GM12878 (cell line): ENCODE results near the gene IREB2. TPM values are rescaled to one million over a fixed set of nuclear protein-coding genes. Genes with fewer than 3 reads are reported as not detected.

Experiments
- ATAC-seq: fragments of 200-7000 bp; cut with Tn5 transposase; 3 replicates; pipeline ENCODE4 v1.9.1; 2020; ENCODE audit warnings: mild to moderate bottlenecking, moderate library complexity
- BruUV-seq: library from RNA; stranded (reverse); fragments of 400-500 nt; replicated peaks from 2 replicates; lab custom pipeline; 2021; lab: Mats Ljungman, UMichigan
- CTCF ChIA-PET: fragments of 300-600 bp; sonication (Branson Sonifier 250); formaldehyde crosslinking; extraction: SDS; loops from one replicate; lab custom pipeline; 2021; ENCODE audit warnings: inconsistent platforms; lab: Yijun Ruan, JAX
- POLR2A ChIA-PET: fragments of 350-600 bp; formaldehyde crosslinking; extraction: SDS; loops from one replicate; lab custom pipeline; 2021; ENCODE audit warnings: inconsistent platforms; lab: Charles Lee
- RAD21 ChIA-PET: fragments of 300-600 bp; sonication (Branson Sonifier 250); formaldehyde crosslinking; loops from one replicate; lab custom pipeline; 2023; ENCODE audit warnings: antibody characterized with exemption; ENCODE audit not compliant: unreplicated experiment; lab: Charles Lee
- SMC1A ChIA-PET: fragments of 300-600 bp; sonication (Branson Sonifier 250); formaldehyde crosslinking; loops from one replicate; lab custom pipeline; 2023; ENCODE audit not compliant: unreplicated experiment, uncharacterized antibody; lab: Charles Lee
- DNase-seq: peaks from one replicate; pipeline ENCODE4 v3.0.0-alpha.2; 2011; ENCODE audit warnings: low read depth, low spot score
- FAIRE-seq: peaks from 3 replicates; lab custom pipeline; 2011; peaks lifted over from hg19 to GRCh38; lab: Jason Lieb, UNC
- H2AFZ ChIP-seq: 2 replicates; pipeline ENCODE4 v1.6.0; 2011; ENCODE audit warnings: low read depth, low read length, control low read depth; ENCODE audit not compliant: control insufficient read depth
- H3K27ac ChIP-seq: 2 replicates; pipeline ENCODE4 v1.5.1; 2011; ENCODE audit warnings: control low read depth; ENCODE audit not compliant: control insufficient read depth, insufficient read depth
- H3K27me3 ChIP-seq, 2 experiments: replicated peaks in 1 of 2; 2 replicates each; pipeline versions ENCODE4 v1.6.0 to v1.6.1; 2011; ENCODE audit warnings: low read length in 1 of 2; ENCODE audit not compliant: control insufficient read depth in 2 of 2, insufficient read depth in 2 of 2
- H3K36me3 ChIP-seq, 2 experiments: 2 replicates each; pipeline ENCODE4 v1.5.1; 2011; ENCODE audit warnings: low read length in 1 of 2; ENCODE audit not compliant: control insufficient read depth in 2 of 2, insufficient read depth in 2 of 2
- H3K4me1 ChIP-seq: 2 replicates; pipeline ENCODE4 v1.6.1; 2011; ENCODE audit warnings: mild to moderate bottlenecking, low read length, moderate library complexity, mixed read lengths; ENCODE audit not compliant: control insufficient read depth, insufficient read depth
- H3K4me2 ChIP-seq: 2 replicates; pipeline ENCODE4 v1.6.0; 2011; ENCODE audit warnings: control low read depth; ENCODE audit not compliant: control insufficient read depth, insufficient read depth
- H3K4me3 ChIP-seq: fragments of 200-600 bp; sonication (generic); 2 replicates; pipeline ENCODE4 v1.5.1; 2016
- H3K79me2 ChIP-seq: 2 replicates; pipeline ENCODE4 v1.6.0; 2011; ENCODE audit warnings: low read length; ENCODE audit not compliant: control insufficient read depth, insufficient read depth
- H3K9ac ChIP-seq: 2 replicates; pipeline ENCODE4 v1.8.0; 2011; ENCODE audit warnings: low read length, control low read depth, mixed read lengths; ENCODE audit not compliant: control insufficient read depth, insufficient read depth
- H3K9me3 ChIP-seq: replicated peaks from 3 replicates; pipeline ENCODE4 v1.5.1; 2011; ENCODE audit warnings: mild to moderate bottlenecking, low read length; ENCODE audit not compliant: control insufficient read depth, insufficient read depth
- H4K20me1 ChIP-seq: 2 replicates; pipeline ENCODE4 v1.6.0; 2011; ENCODE audit not compliant: control insufficient read depth, insufficient read depth
- CHD2 ChIP-seq: IDR thresholded peaks from 2 replicates; pipeline ENCODE4 v1.6.1; 2011; ENCODE audit warnings: low read depth, low read length, improper control_type of control experiment, borderline replicate concordance
- ELK1 ChIP-seq: IDR thresholded peaks from 2 replicates; pipeline ENCODE4 v1.6.1; 2012; ENCODE audit warnings: low read depth, low read length, improper control_type of control experiment
- GABPA ChIP-seq: IDR thresholded peaks from 2 replicates; pipeline ENCODE4 v1.6.1; 2014; ENCODE audit warnings: antibody characterized with exemption, low read depth, mild to moderate bottlenecking, inconsistent platforms
- HCFC1 ChIP-seq: fragments of 150-350 bp; IDR thresholded peaks from 2 replicates; pipeline ENCODE4 v1.6.1; 2014; ENCODE audit warnings: low read length
- HDGF ChIP-seq: fragments of 450-650 bp; IDR thresholded peaks from 2 replicates; pipeline ENCODE4 v1.6.1; 2016; ENCODE audit warnings: antibody characterized with exemption
- IRF3 ChIP-seq: fragments of 450-650 bp; IDR thresholded peaks from 2 replicates; pipeline ENCODE4 v1.6.1; 2014; ENCODE audit warnings: mild to moderate bottlenecking
- IRF4 ChIP-seq: IDR thresholded peaks from 2 replicates; pipeline ENCODE4 v1.6.1; 2011; ENCODE audit warnings: low read depth, low read length
- ZNF24 ChIP-seq: fragments of 450-650 bp; IDR thresholded peaks from 2 replicates; pipeline ENCODE4 v1.6.1; 2017; ENCODE audit warnings: antibody characterized with exemption, mild to moderate bottlenecking
- WGBS: methylation state at CpG from one replicate; pipeline ENCODE4 v1.1.6; 2016; ENCODE audit warnings: low lambda C conversion rate; ENCODE audit not compliant: insufficient replicate concordance, insufficient coverage; ENCODE audit errors: missing lambda C conversion rate; 5-methylcytosine and 5-hydroxymethylcytosine counted together
- in situ Hi-C: fragments of 300-500 bp; cut with MboI; formaldehyde crosslinking; loops from 9 replicates; pipeline ENCODE4 v1.14.3; 2018; ENCODE audit warnings: mixed read lengths
- intact Hi-C: fragments of 100-400 bp; cut with micrococcal nuclease; formaldehyde crosslinking; loops from one replicate; pipeline ENCODE4 v1.14.2; 2022; ENCODE audit not compliant: unreplicated experiment
- polyA plus RNA-seq, 11 experiments: library from polyadenylated mRNA; depleted of rRNA in 4 of 11; unstranded in 6 of 11; stranded (reverse) in 5 of 11; fragments of >200 nt; fragmentation: Nextera tagmentation in 4 of 11; fragmentation: Illumina TruSeq in 1 of 11; extraction: Ambion mirVana in 4 of 11; extraction: Trizol in 1 of 11; gene quantifications; 1 replicate in 1 of 11; 2 replicates in 10 of 11; pipeline versions ENCODE4 v1.2.1 to v1.2.3, GENCODE V29; 2011 to 2016; ENCODE audit warnings: inconsistent platforms in 2 of 11, missing spikeins in 2 of 11, low read depth in 1 of 11
- total RNA-seq, 4 experiments: library from RNA; depleted of rRNA in 3 of 4; stranded (reverse); fragments of >200 nt in 3 of 4; fragmentation: Illumina TruSeq in 1 of 4; extraction: Trizol in 1 of 4; gene quantifications; 2 replicates each; pipeline versions ENCODE4 v1.2.1 to v1.2.3, GENCODE V29; 2013 to 2021
- TF ChIP-seq, protein P1 (sequence below): fragments of 450-650 bp; IDR thresholded peaks from 2 replicates; pipeline ENCODE4 v1.6.1; 2017; ENCODE audit warnings: mild to moderate bottlenecking, moderate library complexity
- TF ChIP-seq, protein P2 (sequence below): fragments of 450-650 bp; IDR thresholded peaks from 2 replicates; pipeline ENCODE4 v1.6.1; 2016; ENCODE audit warnings: mild to moderate bottlenecking, moderate library complexity, borderline replicate concordance
- TF ChIP-seq, protein P3 (sequence below): IDR thresholded peaks from 2 replicates; pipeline ENCODE4 v1.6.1; 2011; ENCODE audit warnings: low read depth, mild to moderate bottlenecking, low read length, moderate library complexity, borderline replicate concordance; ENCODE audit errors: extremely low read depth

Gene IREB2
- total and polyA plus RNA-seq, 10 of the 15 experiments (the other 5 are each of a cell fraction or from before 2014, with no cell fraction given) = 13.0 to 52.4 (median 24.4) TPM

DNA sequence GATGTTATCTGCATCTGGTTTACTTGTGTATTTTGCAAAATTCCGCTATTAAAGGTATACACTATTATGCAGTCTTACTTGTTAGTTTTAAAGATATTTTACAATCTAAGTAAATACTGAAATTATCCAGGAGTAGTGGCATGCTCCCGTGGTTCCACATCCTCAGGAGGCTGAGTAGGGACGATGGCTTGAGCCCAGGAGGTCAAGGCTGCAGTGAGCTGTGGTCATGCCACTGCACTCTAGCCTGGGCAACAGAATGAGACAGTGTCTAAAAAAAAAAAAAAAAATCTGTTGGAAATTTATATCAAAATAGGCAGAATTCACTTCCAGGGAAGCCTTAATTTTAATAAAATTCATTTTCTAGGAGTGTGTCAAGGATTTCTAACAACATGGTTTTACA lies 41.6 kb downstream of the IREB2 start:
- Histone ChIP-seq H3K9ac (no peak overlapping the region), H3K27me3 (no peaks in the 10 kb centered on the region), H3K27ac (no peak overlapping the region), H3K9me3 (no peaks in the 10 kb centered on the region), H3K4me2 (no peak overlapping the region), H3K79me2 (no peaks in the 10 kb centered on the region), H3K36me3 (peaks cover 5 to 39% of the 10 kb centered on the region in 2 experiments), H3K4me3 (no peak overlapping the region), H2AFZ (no peak overlapping the region), H4K20me1 (no peaks in the 10 kb centered on the region), H3K4me1 (no peaks in the 10 kb centered on the region)
- ChIA-PET CTCF (no interaction called here), POLR2A (no interaction called here), SMC1A (no interaction called here), RAD21 (no interaction called here)
- WGBS = 98% methylated on average over 3 of the region's 3 CpGs
- FAIRE-seq (no peak), ATAC-seq (no peak), DNase-seq (no peak)
- in situ Hi-C loops (no loop called here), intact Hi-C loops (loop anchor here (5.0 kb wide), 2 partner anchors 172 to 367 kb away; no protein-coding TSS in a partner anchor)
- TF ChIP-seq ELK1 (no peak), IRF4 (no peak), ZNF24 (no peak), HDGF (no peak), HCFC1 (no peak), GABPA (no peak), CHD2 (no peak), IRF3 (no peak)
- TF ChIP-seq, protein P1, sequence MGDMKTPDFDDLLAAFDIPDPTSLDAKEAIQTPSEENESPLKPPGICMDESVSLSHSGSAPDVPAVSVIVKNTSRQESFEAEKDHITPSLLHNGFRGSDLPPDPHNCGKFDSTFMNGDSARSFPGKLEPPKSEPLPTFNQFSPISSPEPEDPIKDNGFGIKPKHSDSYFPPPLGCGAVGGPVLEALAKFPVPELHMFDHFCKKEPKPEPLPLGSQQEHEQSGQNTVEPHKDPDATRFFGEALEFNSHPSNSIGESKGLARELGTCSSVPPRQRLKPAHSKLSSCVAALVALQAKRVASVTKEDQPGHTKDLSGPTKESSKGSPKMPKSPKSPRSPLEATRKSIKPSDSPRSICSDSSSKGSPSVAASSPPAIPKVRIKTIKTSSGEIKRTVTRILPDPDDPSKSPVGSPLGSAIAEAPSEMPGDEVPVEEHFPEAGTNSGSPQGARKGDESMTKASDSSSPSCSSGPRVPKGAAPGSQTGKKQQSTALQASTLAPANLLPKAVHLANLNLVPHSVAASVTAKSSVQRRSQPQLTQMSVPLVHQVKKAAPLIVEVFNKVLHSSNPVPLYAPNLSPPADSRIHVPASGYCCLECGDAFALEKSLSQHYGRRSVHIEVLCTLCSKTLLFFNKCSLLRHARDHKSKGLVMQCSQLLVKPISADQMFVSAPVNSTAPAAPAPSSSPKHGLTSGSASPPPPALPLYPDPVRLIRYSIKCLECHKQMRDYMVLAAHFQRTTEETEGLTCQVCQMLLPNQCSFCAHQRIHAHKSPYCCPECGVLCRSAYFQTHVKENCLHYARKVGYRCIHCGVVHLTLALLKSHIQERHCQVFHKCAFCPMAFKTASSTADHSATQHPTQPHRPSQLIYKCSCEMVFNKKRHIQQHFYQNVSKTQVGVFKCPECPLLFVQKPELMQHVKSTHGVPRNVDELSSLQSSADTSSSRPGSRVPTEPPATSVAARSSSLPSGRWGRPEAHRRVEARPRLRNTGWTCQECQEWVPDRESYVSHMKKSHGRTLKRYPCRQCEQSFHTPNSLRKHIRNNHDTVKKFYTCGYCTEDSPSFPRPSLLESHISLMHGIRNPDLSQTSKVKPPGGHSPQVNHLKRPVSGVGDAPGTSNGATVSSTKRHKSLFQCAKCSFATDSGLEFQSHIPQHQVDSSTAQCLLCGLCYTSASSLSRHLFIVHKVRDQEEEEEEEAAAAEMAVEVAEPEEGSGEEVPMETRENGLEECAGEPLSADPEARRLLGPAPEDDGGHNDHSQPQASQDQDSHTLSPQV = no peak
- TF ChIP-seq, protein P2, sequence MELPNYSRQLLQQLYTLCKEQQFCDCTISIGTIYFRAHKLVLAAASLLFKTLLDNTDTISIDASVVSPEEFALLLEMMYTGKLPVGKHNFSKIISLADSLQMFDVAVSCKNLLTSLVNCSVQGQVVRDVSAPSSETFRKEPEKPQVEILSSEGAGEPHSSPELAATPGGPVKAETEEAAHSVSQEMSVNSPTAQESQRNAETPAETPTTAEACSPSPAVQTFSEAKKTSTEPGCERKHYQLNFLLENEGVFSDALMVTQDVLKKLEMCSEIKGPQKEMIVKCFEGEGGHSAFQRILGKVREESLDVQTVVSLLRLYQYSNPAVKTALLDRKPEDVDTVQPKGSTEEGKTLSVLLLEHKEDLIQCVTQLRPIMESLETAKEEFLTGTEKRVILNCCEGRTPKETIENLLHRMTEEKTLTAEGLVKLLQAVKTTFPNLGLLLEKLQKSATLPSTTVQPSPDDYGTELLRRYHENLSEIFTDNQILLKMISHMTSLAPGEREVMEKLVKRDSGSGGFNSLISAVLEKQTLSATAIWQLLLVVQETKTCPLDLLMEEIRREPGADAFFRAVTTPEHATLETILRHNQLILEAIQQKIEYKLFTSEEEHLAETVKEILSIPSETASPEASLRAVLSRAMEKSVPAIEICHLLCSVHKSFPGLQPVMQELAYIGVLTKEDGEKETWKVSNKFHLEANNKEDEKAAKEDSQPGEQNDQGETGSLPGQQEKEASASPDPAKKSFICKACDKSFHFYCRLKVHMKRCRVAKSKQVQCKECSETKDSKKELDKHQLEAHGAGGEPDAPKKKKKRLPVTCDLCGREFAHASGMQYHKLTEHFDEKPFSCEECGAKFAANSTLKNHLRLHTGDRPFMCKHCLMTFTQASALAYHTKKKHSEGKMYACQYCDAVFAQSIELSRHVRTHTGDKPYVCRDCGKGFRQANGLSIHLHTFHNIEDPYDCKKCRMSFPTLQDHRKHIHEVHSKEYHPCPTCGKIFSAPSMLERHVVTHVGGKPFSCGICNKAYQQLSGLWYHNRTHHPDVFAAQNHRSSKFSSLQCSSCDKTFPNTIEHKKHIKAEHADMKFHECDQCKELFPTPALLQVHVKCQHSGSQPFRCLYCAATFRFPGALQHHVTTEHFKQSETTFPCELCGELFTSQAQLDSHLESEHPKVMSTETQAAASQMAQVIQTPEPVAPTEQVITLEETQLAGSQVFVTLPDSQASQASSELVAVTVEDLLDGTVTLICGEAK = no peak
- TF ChIP-seq, protein P3, sequence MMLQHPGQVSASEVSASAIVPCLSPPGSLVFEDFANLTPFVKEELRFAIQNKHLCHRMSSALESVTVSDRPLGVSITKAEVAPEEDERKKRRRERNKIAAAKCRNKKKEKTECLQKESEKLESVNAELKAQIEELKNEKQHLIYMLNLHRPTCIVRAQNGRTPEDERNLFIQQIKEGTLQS = no peak
- no TSS peak for BruUV-seq
